ENCODE measurements around the gene YTHDC1. TPM values are rescaled to one million over a fixed set of nuclear protein-coding genes. Genes with fewer than 3 reads are reported as not detected.
"Not testable (repeated sequence)": the region's sequence is repeated elsewhere in the genome, so short reads cannot be mapped to it uniquely, and the experiment has no call there.

Gene YTHDC1
- total and polyA plus RNA-seq, 8 donors: 55.0 to 228 (median 181) TPM

DNA sequence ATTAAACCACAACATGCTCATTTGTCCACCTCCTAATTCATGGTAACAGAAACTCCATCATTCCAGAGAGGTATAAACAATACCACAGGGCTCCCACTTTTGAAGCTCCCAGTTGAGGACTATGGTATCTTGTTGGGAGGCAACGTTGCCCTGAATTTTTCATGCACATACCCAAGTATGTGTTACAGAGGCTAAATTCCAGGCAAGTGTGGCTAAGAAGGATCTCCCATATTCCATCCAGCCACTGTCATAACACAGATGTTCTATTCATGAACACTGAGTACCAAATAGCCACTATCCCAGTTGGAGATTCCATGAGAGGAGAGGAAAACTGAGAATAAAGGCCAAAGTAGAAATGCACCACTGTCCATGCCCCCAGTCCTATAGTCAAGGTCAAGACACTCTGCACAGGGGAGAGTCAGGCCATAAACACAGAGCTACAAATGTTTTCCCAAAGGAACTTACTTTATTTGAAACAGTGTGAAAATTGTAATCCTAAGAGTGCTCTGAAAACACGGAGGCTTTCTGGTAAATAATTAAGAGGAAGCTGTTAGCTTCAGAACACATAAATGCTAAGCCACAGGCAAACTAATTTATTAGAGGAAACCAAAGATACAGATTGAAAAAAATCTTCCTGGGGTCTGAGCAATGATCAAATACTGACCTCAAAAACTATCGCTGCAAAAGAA, 62.0 kb downstream of the YTHDC1 start:
- Histone ChIP-seq H3K27me3 (no peaks in the 10 kb centered on the region), H3K4me3 (no peak overlapping the region), H3K9me3 (no peaks in the 10 kb centered on the region), H3K4me1 (no peaks in the 10 kb centered on the region), H3K27ac (no peak overlapping the region), H3K36me3 (no peaks in the 10 kb centered on the region)
- TF ChIP-seq CTCF (IDR thresholded peaks at IDR 0.05): no peak
- ATAC-seq (no peak), DNase-seq (no peak)
- intact Hi-C loops (cut with DNase I): no loop called here

DNA sequence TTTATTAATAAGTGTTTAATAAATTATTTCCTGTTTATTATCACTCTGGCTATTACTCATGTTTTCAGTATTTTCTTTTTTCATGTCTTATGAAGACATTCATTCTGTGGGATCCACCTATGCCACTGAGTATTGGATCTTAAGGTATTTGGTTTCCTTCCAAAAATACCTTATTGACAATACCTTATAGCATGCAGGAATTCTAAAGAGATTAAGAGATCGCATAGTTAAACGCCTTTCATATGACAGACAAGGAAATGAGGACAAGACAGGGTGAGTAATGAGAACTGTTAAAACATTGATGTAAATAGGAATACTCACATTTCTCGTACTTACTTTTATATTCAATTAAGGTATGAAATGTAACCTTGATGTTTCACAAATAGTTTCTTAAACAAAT, 66.2 kb downstream of the YTHDC1 start:
- TF ChIP-seq CTCF (IDR thresholded peaks at IDR 0.05): no peak
- intact Hi-C loops (cut with DNase I): no loop called here
- Histone ChIP-seq H3K27ac (no peak overlapping the region), H3K27me3 (no peaks in the 10 kb centered on the region), H3K4me1 (no peaks in the 10 kb centered on the region), H3K36me3 (no peaks in the 10 kb centered on the region), H3K4me3 (no peak overlapping the region), H3K9me3 (no peaks in the 10 kb centered on the region)
- ATAC-seq: no peak
- DNase-seq: no peak

GRCh38 chr4:68283095-68283494, 66.8 kb downstream of the YTHDC1 start:
- H3K27ac ChIP-seq: no peak overlapping the region
- no peaks in the 10 kb centered on the region for H3K27me3 ChIP-seq
- DNase-seq: no peak
- no peaks in the 10 kb centered on the region for H3K36me3 ChIP-seq
- TF ChIP-seq CTCF (IDR thresholded peaks at IDR 0.05): no peak
- ATAC-seq: no peak
- no peaks in the 10 kb centered on the region for H3K9me3 ChIP-seq
- intact Hi-C loops (cut with DNase I): no loop called here
- H3K4me1 ChIP-seq: no peaks in the 10 kb centered on the region
- H3K4me3 ChIP-seq: no peak overlapping the region

GRCh38 chr4:68281796-68282740, 67.8 kb downstream of the YTHDC1 start:
- intact Hi-C loops (cut with DNase I); H3K4me3 ChIP-seq: not testable (repeated sequence)

DNA sequence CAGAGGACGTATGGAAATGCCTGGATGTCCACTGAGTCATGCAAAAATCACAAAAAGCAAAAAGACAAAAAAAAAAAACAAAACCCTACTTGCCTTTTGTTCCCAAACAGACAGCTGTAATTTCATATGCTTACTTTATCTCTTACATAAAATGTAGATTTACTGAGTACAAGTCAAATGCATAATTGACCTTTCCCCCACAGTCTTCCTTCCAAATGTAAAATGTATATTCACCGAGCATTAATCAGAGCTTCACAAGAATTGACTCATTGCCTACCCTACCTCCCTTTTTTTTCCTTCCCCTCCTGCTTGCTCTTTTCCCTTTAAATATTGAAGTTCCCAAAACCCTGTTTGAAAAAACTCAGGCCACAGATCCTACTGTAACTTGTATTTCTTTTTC, 71.9 kb downstream of the YTHDC1 start:
- ATAC-seq (no peak), DNase-seq (no peak)
- Histone ChIP-seq H3K36me3 (no peaks in the 10 kb centered on the region), H3K4me3 (no peak overlapping the region), H3K9me3 (no peaks in the 10 kb centered on the region), H3K4me1 (no peaks in the 10 kb centered on the region), H3K27ac (no peak overlapping the region), H3K27me3 (no peaks in the 10 kb centered on the region)
- no peak for TF ChIP-seq CTCF (IDR thresholded peaks at IDR 0.05)
- intact Hi-C loops (cut with DNase I): no loop called here

More at GRCh38 chr4:68281796-68282740, 67.8 kb downstream of the YTHDC1 start:
- H3K27ac ChIP-seq, H3K27me3 ChIP-seq, H3K9me3 ChIP-seq, H3K36me3 ChIP-seq, DNase-seq, ATAC-seq, H3K4me1 ChIP-seq: not testable (repeated sequence)
